Lung (tissue), 12 donors: ENCODE measurements around the gene NT5DC3. TPM values are rescaled to one million over a fixed set of nuclear protein-coding genes. Genes with fewer than 3 reads are reported as not detected.

Source experiments
- ATAC-seq: fragments of 200-7000 bp; cut with Tn5 transposase; one replicate; pipeline ENCODE4 v1.9.1; 2020; ENCODE audit warnings: moderate number of reproducible peaks; ENCODE audit not compliant: insufficient read depth, low FRiP score
- DNase-seq, 3 donors: peaks; one replicate each; pipeline ENCODE4 v3.0.0-alpha.2; 2013 to 2017
- H3K27ac ChIP-seq, 2 donors: one replicate each; pipeline ENCODE4 v1.5.1; 2013; ENCODE audit warnings: mild to moderate bottlenecking in 2 of 2, moderate library complexity in 2 of 2, control low read depth in 1 of 2, inconsistent platforms in 1 of 2, low read depth in 1 of 2, low read length in 1 of 2
- H3K27me3 ChIP-seq, 3 donors: one replicate each; pipeline ENCODE4 v1.5.1; 2013; ENCODE audit warnings: low read length in 2 of 3; ENCODE audit not compliant: control insufficient read depth in 3 of 3, insufficient read depth in 3 of 3
- H3K36me3 ChIP-seq, 4 donors: one replicate each; pipeline ENCODE4 v1.5.1; 2013; ENCODE audit warnings: low read length in 4 of 4, mild to moderate bottlenecking in 1 of 4, moderate library complexity in 1 of 4; ENCODE audit not compliant: control insufficient read depth in 4 of 4, insufficient read depth in 4 of 4
- H3K4me1 ChIP-seq, 5 donors: one replicate each; pipeline ENCODE4 v1.5.1; 2013; ENCODE audit warnings: low read length in 5 of 5, mild to moderate bottlenecking in 2 of 5, moderate library complexity in 1 of 5; ENCODE audit not compliant: control insufficient read depth in 5 of 5, insufficient read depth in 5 of 5
- H3K4me3 ChIP-seq: one replicate; pipeline ENCODE4 v1.5.1; 2013; ENCODE audit warnings: mild to moderate bottlenecking, control low read depth, moderate library complexity
- H3K9ac ChIP-seq, 2 donors: one replicate each; pipeline ENCODE4 v1.5.1; 2013; ENCODE audit warnings: low read length in 2 of 2, control low read depth in 1 of 2; ENCODE audit not compliant: insufficient read depth in 1 of 2
- H3K9me3 ChIP-seq, 4 donors: one replicate each; pipeline ENCODE4 v1.5.1; 2013; ENCODE audit warnings: low read length in 3 of 4, mild to moderate bottlenecking in 1 of 4, moderate library complexity in 1 of 4; ENCODE audit not compliant: control insufficient read depth in 4 of 4, insufficient read depth in 3 of 4
- WGBS, 2 donors: extraction: QIAGEN DNeasy Blood & Tissue Kit; methylation state at CpG; one replicate each; pipeline ENCODE4 v1.1.7; 2013; 5-methylcytosine and 5-hydroxymethylcytosine counted together
- polyA plus RNA-seq, 2 donors: library from polyadenylated mRNA; stranded (reverse); fragments of 200-250 nt; gene quantifications; one replicate each; pipeline ENCODE4 v1.2.1, GENCODE V29; 2013
- total RNA-seq, 2 donors: library from RNA; depleted of rRNA in 1 of 2; stranded (reverse); fragments of >200 nt in 1 of 2; gene quantifications; one replicate each; pipeline ENCODE4 v1.2.1, GENCODE V29; 2014 to 2021
- TF ChIP-seq, protein P1 (sequence below): IDR thresholded peaks from 2 replicates; pipeline ENCODE4 v1.5.1; 2012; ENCODE audit warnings: mild to moderate bottlenecking; ENCODE audit errors: control extremely low read depth, extremely low read depth
- donor health status: control.
- donor health status: control.
- donor health status: Bipolar disorder and iron deficiency.
- donor health status: healthy.
- donor health status: DM: yes; HTN: yes; CAD: no.

NT5DC3 gene
- total and polyA plus RNA-seq, 4 donors, result 0.93 to 12.3 (median 3.6) TPM

DNA sequence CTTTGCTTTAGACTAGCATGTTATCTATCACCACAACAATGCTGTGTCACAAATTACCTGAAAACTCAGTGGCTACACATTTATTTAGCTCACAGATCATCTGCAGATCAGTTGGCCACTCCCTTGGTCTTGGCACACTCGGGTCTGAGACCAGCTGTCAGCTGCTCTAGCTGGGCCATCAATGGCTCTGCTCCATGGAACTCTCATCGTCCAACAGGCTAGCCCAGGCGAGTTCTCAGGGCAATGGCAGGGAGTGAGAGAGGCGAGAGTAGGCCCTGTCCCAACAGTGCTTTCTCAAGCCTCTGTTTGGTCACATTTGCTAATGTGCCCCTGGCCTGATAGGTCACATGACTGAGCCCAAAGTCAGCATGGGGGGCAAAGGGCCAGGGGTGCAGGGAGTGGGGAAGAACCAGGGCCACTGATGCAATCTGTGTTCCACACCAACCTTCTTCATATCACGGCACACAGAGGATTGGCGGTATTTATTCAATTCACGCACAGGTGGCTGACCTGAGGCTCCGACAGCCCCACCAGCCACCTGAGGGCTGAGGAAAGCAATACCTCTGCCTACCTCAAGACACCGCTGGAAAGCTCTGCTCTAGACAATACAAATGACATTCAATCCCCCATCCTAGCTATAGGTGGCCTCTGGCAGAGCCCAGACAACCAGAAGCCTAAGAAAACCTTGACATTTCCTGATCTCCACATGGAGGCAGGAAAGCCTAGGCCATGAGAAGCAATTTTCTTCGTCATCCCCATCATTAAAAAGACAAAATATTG lies 82.5 kb downstream of the NT5DC3 start:
- WGBS, 2 donors, result 89 to 92% methylated on average over 10 of the region's 10 CpGs
- DNase-seq (no peak), ATAC-seq (no peak)
- H3K27ac ChIP-seq, result no peak overlapping the region
- TF ChIP-seq, protein P1, sequence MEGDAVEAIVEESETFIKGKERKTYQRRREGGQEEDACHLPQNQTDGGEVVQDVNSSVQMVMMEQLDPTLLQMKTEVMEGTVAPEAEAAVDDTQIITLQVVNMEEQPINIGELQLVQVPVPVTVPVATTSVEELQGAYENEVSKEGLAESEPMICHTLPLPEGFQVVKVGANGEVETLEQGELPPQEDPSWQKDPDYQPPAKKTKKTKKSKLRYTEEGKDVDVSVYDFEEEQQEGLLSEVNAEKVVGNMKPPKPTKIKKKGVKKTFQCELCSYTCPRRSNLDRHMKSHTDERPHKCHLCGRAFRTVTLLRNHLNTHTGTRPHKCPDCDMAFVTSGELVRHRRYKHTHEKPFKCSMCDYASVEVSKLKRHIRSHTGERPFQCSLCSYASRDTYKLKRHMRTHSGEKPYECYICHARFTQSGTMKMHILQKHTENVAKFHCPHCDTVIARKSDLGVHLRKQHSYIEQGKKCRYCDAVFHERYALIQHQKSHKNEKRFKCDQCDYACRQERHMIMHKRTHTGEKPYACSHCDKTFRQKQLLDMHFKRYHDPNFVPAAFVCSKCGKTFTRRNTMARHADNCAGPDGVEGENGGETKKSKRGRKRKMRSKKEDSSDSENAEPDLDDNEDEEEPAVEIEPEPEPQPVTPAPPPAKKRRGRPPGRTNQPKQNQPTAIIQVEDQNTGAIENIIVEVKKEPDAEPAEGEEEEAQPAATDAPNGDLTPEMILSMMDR, result no peak
- H3K9me3 ChIP-seq, result no peaks in the 10 kb centered on the region
- H3K27me3 ChIP-seq, result no peaks in the 10 kb centered on the region
- no peak overlapping the region for H3K9ac ChIP-seq
- H3K4me1 ChIP-seq, result no peaks in the 10 kb centered on the region
- H3K36me3 ChIP-seq, result no peaks in the 10 kb centered on the region
- H3K4me3 ChIP-seq, result no peak overlapping the region

GRCh38 chr12:103757248-103757647 lies 83.8 kb downstream of the NT5DC3 start:
- no peak overlapping the region for H3K4me3 ChIP-seq
- H3K27ac ChIP-seq, result no peak overlapping the region
- ATAC-seq (no peak), DNase-seq (no peak)
- H3K36me3 ChIP-seq, result no peaks in the 10 kb centered on the region
- H3K9ac ChIP-seq, result no peak overlapping the region
- no peaks in the 10 kb centered on the region for H3K4me1 ChIP-seq
- TF ChIP-seq, protein P1, result no peak
- WGBS, 2 donors, result 91 to 95% methylated on average over 1 of the region's 1 CpG
- H3K27me3 ChIP-seq, result no peaks in the 10 kb centered on the region
- H3K9me3 ChIP-seq, result no peaks in the 10 kb centered on the region

GRCh38 chr12:103756443-103756842 lies 84.6 kb downstream of the NT5DC3 start:
- Histone ChIP-seq H3K9ac (no peak overlapping the region), H3K27ac (no peak overlapping the region), H3K36me3 (no peaks in the 10 kb centered on the region), H3K27me3 (no peaks in the 10 kb centered on the region), H3K4me3 (no peak overlapping the region), H3K9me3 (no peaks in the 10 kb centered on the region), H3K4me1 (no peaks in the 10 kb centered on the region)
- DNase-seq (no peak), ATAC-seq (no peak)
- TF ChIP-seq, protein P1, result no peak
- WGBS, 2 donors, result 92 to 94% methylated on average over 5 of the region's 5 CpGs

DNA sequence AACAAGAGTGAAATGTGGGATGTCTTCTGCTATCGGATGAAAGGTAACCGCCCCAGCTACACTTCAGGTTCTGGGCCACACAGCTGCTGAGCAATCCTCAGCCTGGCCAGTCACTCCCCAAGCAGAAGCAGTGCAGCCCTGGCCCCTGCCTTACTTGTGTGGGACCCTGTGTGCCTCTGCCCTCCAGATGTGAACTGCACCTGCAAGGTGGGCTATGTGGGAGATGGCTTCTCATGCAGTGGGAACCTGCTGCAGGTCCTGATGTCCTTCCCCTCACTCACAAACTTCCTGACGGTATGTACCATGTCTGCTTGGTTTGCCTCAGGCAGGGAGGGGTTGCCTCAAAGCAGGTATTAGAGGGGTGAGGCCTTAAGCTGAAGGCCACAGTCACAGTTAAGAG lies 85.6 kb downstream of the NT5DC3 start:
- Histone ChIP-seq H3K9ac (no peak overlapping the region), H3K4me3 (no peak overlapping the region), H3K27me3 (no peaks in the 10 kb centered on the region), H3K4me1 (no peaks in the 10 kb centered on the region), H3K27ac (no peak overlapping the region), H3K9me3 (no peaks in the 10 kb centered on the region), H3K36me3 (no peaks in the 10 kb centered on the region)
- WGBS, 2 donors, result 65 to 79% methylated on average over 3 of the region's 3 CpGs
- no peak for DNase-seq
- ATAC-seq, result no peak
- TF ChIP-seq, protein P1, result no peak
